Measurements from ENCODE around the gene EXOC2. TPM values are rescaled to one million over a fixed set of nuclear protein-coding genes. Genes with fewer than 3 reads are reported as not detected.
A peak's percentile ranks its signal among the peaks of the same experiment; 100 is the strongest.
"Not testable (repeated sequence)": the region's sequence is repeated elsewhere in the genome, so short reads cannot be mapped to it uniquely, and the experiment has no call there.

The EXOC2 gene
- total RNA-seq, 1 donor from 2014 or later, result 29.2 TPM

GRCh38 chr6:700490-700889 is 7.6 kb upstream of the EXOC2 start:
- Histone ChIP-seq H3K4me3 (ENCODE audit: low read depth, low read length) (no peak overlapping the region), H3K36me3 (ENCODE audit: control insufficient read depth, insufficient read depth, low read length) (no peaks in the 10 kb centered on the region), H3K27me3 (ENCODE audit: control insufficient read depth, insufficient read depth, low read length) (no peaks in the 10 kb centered on the region)
- DNase-seq (ENCODE audit: low read depth) (no peak), FAIRE-seq (no peak)
- TF ChIP-seq CTCF (IDR thresholded peaks at IDR 0.05; ENCODE audit: insufficient read depth, low read length, severe bottlenecking), result no peak

DNA sequence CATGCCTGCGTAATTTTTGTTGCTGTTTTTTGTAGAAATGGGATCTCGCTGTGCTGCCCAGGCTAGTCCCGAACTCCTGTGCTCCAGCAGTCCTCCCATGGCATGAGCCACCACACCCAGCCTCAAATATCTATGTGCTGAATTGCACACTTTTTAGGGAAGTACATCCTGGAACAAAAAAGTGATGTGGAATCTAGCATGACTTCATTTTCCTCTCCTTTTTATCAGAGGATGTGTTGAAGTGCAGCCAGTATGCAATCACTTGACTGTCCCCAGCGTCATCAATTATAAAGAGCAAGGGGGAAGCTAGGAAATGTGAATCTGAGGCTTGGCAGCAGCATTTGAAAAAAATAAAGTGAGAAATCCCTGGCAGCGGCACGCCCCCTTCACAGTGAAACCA is 6.4 kb upstream of the EXOC2 start:
- no peaks in the 10 kb centered on the region for H3K36me3 ChIP-seq (ENCODE audit: control insufficient read depth, insufficient read depth, low read length)
- peak; percentile 55 for DNase-seq (ENCODE audit: low read depth)
- H3K27me3 ChIP-seq (ENCODE audit: control insufficient read depth, insufficient read depth, low read length), result no peaks in the 10 kb centered on the region
- no peak overlapping the region for H3K4me3 ChIP-seq (ENCODE audit: low read depth, low read length)
- no peak for FAIRE-seq
- no peak for TF ChIP-seq CTCF (IDR thresholded peaks at IDR 0.05; ENCODE audit: insufficient read depth, low read length, severe bottlenecking)

GRCh38 chr6:694431-695126 is 1.6 kb upstream of the EXOC2 start:
- H3K27me3 ChIP-seq (ENCODE audit: control insufficient read depth, insufficient read depth, low read length); H3K4me3 ChIP-seq (ENCODE audit: low read depth, low read length); H3K36me3 ChIP-seq (ENCODE audit: control insufficient read depth, insufficient read depth, low read length); FAIRE-seq; DNase-seq (ENCODE audit: low read depth): not testable (repeated sequence)

DNA sequence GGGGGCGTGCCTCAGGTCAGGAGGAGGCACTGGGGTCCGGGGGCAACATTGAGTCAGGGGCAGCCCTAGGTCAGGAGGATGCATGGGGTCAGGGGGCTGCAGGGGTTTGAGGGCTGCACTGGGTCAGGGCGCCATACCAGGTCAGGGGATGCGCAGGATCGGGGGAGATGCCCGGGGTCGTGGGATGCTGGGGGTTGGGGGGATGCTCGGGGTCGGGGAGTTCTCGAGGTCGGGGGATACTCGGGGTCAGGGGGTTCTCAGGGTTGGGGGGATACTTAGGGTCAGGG is 727 bp upstream of the EXOC2 start:
- FAIRE-seq (no peak), DNase-seq (ENCODE audit: low read depth) (no peak)
- Histone ChIP-seq H3K4me3 (ENCODE audit: low read depth, low read length) (peak overlapping the region; percentile 91), H3K27me3 (ENCODE audit: control insufficient read depth, insufficient read depth, low read length) (no peaks in the 10 kb centered on the region), H3K36me3 (ENCODE audit: control insufficient read depth, insufficient read depth, low read length) (no peaks in the 10 kb centered on the region)
- no peak for TF ChIP-seq CTCF (IDR thresholded peaks at IDR 0.05; ENCODE audit: insufficient read depth, low read length, severe bottlenecking)

- FAIRE-seq (no peak), DNase-seq (ENCODE audit: low read depth) (peak; percentile 65)
- Histone ChIP-seq H3K4me3 (ENCODE audit: low read depth, low read length) (peak overlapping the region; percentile 91), H3K27me3 (ENCODE audit: control insufficient read depth, insufficient read depth, low read length) (no peaks in the 10 kb centered on the region), H3K36me3 (ENCODE audit: control insufficient read depth, insufficient read depth, low read length) (peaks cover 6% of the 10 kb centered on the region)
- TF ChIP-seq CTCF (IDR thresholded peaks at IDR 0.05; ENCODE audit: insufficient read depth, low read length, severe bottlenecking), result no peak
These were observed 535 bp downstream of the EXOC2 start for GRCh38 chr6:692356-692851.

GRCh38 chr6:689223-689622 is 3.7 kb downstream of the EXOC2 start:
- no peak overlapping the region for H3K4me3 ChIP-seq (ENCODE audit: low read depth, low read length)
- no peak for FAIRE-seq
- DNase-seq (ENCODE audit: low read depth), result no peak
- H3K27me3 ChIP-seq (ENCODE audit: control insufficient read depth, insufficient read depth, low read length), result no peaks in the 10 kb centered on the region
- no peak for TF ChIP-seq CTCF (IDR thresholded peaks at IDR 0.05; ENCODE audit: insufficient read depth, low read length, severe bottlenecking)
- peaks cover 6% of the 10 kb centered on the region for H3K36me3 ChIP-seq (ENCODE audit: control insufficient read depth, insufficient read depth, low read length)
